ENCODE measurements around the gene ACTL6B. TPM values are rescaled to one million over a fixed set of nuclear protein-coding genes. Genes with fewer than 3 reads are reported as not detected.

Gene ACTL6B
- total RNA-seq, 3 donors from 2014 or later: not detected

- Histone ChIP-seq H3K4me1 (peaks cover 0 to 5% of the 10 kb centered on the region in 2 donors), H3K4me3 (no peak overlapping the region), H3K27ac (peak overlapping the region in 1 of 2 donors; percentile 45), H3K9me3 (no peaks in the 10 kb centered on the region), H3K27me3 (no peaks in the 10 kb centered on the region), H3K36me3 (peaks cover 31% of the 10 kb centered on the region)
- no peak for DNase-seq (ENCODE audit: low spot score in 2 of 2)
- TF ChIP-seq POLR2A (IDR thresholded peaks at IDR 0.05) (no peak), CTCF (IDR thresholded peaks at IDR 0.05) (no peak), POLR2AphosphoS5 (IDR thresholded peaks at IDR 0.05) (no peak)
- intact Hi-C loops (cut with DNase I; ENCODE audit: low total_unique reads): loop anchor here (5.0 to 10.0 kb wide), 2 partner anchors 112 to 210 kb away; partner anchors contain the start of genes SAP25 and TSC22D4
Measured at GRCh38 chr7:100686822-100687211, 30.6 kb upstream of the ACTL6B start.

DNA sequence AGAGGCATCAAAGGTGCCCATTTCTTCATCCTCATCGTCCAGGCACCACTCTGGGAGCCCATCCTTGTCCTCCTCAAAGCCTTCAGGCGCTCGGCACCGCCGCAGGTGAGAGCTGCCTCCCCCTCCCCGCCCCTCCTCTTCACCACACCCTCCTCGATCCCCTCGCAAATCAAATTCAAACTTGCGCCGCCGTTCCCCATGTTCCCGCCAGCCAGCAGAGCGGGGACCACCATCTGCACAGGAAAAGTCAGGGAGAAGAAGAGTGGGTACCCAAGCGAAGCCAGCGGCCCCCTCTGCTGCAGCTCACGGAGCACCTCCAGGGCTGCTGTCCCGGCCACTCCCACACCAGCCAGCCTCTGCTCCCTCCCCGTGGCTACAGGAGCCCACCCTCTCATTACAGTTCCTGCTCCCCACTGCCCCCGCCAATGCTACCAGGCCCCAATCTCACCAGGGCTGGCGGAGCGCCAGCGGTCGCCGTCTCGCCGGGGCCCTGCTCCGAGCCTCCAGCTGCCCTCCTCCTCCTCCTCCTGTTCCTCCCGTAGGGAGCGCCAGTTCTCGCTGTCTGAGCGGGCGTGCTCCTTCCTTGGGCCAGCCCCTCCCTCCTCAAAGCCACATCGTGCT is 30.1 kb upstream of the ACTL6B start:
- intact Hi-C loops (cut with DNase I; ENCODE audit: low total_unique reads): loop anchor here (5.0 to 10.0 kb wide), 2 partner anchors 112 to 209 kb away; partner anchors contain the start of genes SAP25 and TSC22D4
- Histone ChIP-seq H3K4me1 (peaks cover 0 to 5% of the 10 kb centered on the region in 2 donors), H3K27ac (peak overlapping the region in 1 of 2 donors; percentile 45), H3K4me3 (no peak overlapping the region), H3K9me3 (no peaks in the 10 kb centered on the region), H3K36me3 (peaks cover 35% of the 10 kb centered on the region), H3K27me3 (no peaks in the 10 kb centered on the region)
- DNase-seq (ENCODE audit: low spot score in 2 of 2): no peak
- no peak for TF ChIP-seq POLR2A (IDR thresholded peaks at IDR 0.05)
- TF ChIP-seq CTCF (IDR thresholded peaks at IDR 0.05): no peak
- no peak for TF ChIP-seq POLR2AphosphoS5 (IDR thresholded peaks at IDR 0.05)

DNA sequence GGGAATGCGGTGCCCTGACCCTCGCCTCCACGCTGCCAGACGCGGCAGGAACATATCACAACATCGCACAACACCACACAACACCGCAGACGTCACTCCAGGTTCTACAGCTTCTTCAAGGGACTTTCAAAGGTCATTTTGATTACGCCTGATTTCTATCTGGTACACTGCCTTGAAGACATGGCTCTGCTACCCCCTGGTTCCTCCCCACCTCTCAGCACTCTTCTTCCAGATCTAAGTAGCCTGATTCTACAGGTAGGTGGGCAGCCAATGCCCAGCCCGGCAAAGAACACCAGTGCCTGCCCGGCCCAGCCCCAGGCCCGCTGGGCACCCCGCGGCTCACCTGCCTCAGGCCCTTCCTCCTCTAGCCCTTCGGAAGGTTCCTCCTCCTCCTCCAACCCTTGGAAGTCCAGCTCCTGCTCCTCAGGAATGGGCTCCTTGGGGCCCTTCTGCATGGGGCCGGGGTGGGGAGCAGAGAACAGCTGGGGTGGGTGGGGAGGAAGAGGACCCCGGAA is 29.4 kb upstream of the ACTL6B start:
- Histone ChIP-seq H3K4me3 (no peak overlapping the region), H3K9me3 (no peaks in the 10 kb centered on the region), H3K27ac (no peak overlapping the region), H3K36me3 (peaks cover 35% of the 10 kb centered on the region), H3K4me1 (no peaks in the 10 kb centered on the region), H3K27me3 (no peaks in the 10 kb centered on the region)
- TF ChIP-seq POLR2AphosphoS5 (IDR thresholded peaks at IDR 0.05) (no peak), CTCF (IDR thresholded peaks at IDR 0.05) (no peak), POLR2A (IDR thresholded peaks at IDR 0.05) (no peak)
- intact Hi-C loops (cut with DNase I; ENCODE audit: low total_unique reads): loop anchor here (5.0 to 10.0 kb wide), 2 partner anchors 111 to 208 kb away; partner anchors contain the start of genes SAP25 and TSC22D4
- no peak for DNase-seq (ENCODE audit: low spot score in 2 of 2)

DNA sequence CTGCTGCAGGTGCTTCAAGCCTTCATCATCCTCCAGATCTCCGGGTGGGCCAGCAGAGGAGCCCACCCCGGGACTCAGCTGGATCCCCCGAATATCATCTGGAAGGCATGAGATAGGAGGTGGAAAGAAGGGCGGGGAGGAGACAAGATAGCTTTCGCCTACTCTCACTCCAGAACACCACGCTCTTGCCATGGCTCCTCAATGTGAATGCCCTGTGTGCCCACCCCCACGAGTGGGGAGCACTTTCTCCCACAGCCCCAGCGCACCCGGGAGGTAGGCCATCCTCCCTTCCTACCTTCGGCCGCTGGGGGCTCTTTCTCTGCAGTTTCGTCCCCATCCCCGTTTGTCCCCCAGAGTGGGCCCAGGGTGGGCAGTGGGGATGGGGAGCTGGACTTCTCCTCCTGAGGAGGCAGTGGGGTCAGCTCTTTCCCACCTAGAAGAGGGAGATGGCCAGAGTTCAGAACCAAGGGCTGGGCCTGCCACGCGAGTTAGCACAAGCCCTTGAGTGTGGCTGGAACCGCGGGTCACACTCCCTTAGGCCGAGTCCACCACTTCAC is 28.9 kb upstream of the ACTL6B start:
- H3K4me3 ChIP-seq: no peak overlapping the region
- TF ChIP-seq CTCF (IDR thresholded peaks at IDR 0.05) (no peak), POLR2AphosphoS5 (IDR thresholded peaks at IDR 0.05) (no peak), POLR2A (IDR thresholded peaks at IDR 0.05) (no peak)
- DNase-seq (ENCODE audit: low spot score in 2 of 2): no peak
- intact Hi-C loops (cut with DNase I; ENCODE audit: low total_unique reads): loop anchor here (5.0 to 10.0 kb wide), 2 partner anchors 110 to 208 kb away; partner anchors contain the start of genes SAP25 and TSC22D4
- H3K36me3 ChIP-seq: peaks cover 35% of the 10 kb centered on the region
- no peaks in the 10 kb centered on the region for H3K9me3 ChIP-seq
- no peaks in the 10 kb centered on the region for H3K27me3 ChIP-seq
- H3K4me1 ChIP-seq: no peaks in the 10 kb centered on the region
- no peak overlapping the region for H3K27ac ChIP-seq

GRCh38 chr7:100684534-100685042 is 28.3 kb upstream of the ACTL6B start:
- no peak for DNase-seq (ENCODE audit: low spot score in 2 of 2)
- Histone ChIP-seq H3K4me3 (no peak overlapping the region), H3K9me3 (no peaks in the 10 kb centered on the region), H3K27ac (no peak overlapping the region), H3K36me3 (peaks cover 35% of the 10 kb centered on the region), H3K4me1 (no peaks in the 10 kb centered on the region), H3K27me3 (no peaks in the 10 kb centered on the region)
- TF ChIP-seq POLR2A (IDR thresholded peaks at IDR 0.05) (no peak), CTCF (IDR thresholded peaks at IDR 0.05) (no peak), POLR2AphosphoS5 (IDR thresholded peaks at IDR 0.05) (no peak)
- intact Hi-C loops (cut with DNase I; ENCODE audit: low total_unique reads): loop anchor here (5.0 to 10.0 kb wide), 2 partner anchors 110 to 207 kb away; partner anchors contain the start of genes SAP25 and TSC22D4

Data from breast epithelium (tissue), 4 donors.